GM18511 (cell line): ENCODE results near the gene AP4E1.
"Not testable (repeated sequence)": the region's sequence is repeated elsewhere in the genome, so short reads cannot be mapped to it uniquely, and the experiment has no call there.

ENCODE experiments used
- ATAC-seq: cut with Tn5 transposase; IDR thresholded peaks from one replicate; pipeline ENCODE4 v1.9.1; 2021; ENCODE audit warnings: mild to moderate bottlenecking, moderate library complexity; ENCODE audit not compliant: unreplicated experiment

AP4E1 gene

DNA sequence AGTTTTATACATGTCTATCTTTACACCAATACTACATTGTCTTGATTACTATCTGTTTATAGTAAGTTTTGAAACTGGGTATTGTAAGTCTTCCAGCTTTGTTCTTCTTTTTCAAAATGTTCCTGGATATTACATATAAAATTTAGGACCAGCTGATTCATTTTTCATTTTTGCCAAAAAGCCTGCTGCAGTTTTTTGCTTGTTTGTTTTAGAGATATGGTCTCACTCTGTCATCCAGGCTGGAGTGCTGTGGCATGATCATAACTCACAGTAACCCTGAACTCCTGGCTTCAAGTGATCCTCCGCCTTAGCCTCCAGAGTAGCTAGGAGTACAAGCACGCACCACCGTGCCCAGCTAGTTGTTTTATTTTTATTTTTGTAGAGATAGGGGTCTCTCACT is 20.4 kb upstream of the AP4E1 start:
- no peak for ATAC-seq

DNA sequence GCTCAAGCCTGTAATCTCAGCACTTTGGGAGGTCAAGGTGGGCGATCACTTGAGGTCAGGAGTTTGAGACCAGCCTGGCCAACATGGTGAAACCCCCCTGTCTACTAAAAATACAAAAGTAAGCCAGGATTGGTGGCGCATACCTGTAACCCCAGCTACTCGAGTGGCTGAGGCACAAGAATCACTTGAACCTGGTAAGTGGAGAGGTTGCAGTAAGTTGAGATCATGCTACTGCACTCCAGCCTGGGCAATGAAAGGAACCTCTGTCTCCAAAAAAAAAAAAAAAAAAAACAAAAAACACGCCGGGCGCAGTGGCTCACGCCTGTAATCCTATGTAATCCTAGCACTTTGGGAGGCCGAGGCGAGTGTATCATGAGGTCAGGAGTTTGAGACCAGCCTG is 18.9 kb upstream of the AP4E1 start:
- no peak for ATAC-seq

DNA sequence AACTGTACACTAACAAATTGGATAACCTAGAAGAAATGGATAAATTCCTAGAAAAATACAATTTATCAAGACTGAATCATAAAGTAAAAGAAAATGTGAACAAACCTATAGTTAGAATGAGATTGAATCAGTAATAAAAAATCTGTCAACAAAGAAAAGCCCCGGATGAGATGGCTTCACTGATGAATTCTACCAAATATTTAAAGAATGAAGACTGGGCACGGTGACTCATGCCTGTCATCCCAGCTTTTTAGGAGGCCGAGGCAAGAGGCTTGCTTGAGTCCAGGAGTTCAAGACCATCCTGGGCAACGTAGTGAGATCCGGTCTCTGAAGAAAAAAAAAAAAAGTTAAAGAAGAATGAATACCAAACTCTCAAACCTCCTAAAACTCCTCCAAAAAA is 17.7 kb upstream of the AP4E1 start:
- no peak for ATAC-seq

DNA sequence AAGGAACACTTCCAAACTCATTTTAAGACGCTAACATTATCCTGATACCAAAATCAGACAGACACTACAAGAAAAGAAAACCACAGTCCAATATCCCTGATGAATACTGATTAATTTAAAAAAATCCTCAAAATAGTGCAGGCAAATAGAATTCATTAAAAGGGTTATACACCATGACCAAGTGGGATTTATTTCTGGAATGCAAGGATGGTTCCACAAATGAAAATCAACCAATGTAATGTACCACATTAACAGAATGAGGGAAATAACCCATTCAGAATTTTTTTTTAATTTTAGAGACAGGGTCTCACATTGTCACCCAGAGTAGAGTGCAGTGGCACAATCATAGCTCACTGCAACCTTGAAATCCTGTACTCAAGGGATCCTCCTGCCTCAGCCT is 17.3 kb upstream of the AP4E1 start:
- ATAC-seq = no peak

DNA sequence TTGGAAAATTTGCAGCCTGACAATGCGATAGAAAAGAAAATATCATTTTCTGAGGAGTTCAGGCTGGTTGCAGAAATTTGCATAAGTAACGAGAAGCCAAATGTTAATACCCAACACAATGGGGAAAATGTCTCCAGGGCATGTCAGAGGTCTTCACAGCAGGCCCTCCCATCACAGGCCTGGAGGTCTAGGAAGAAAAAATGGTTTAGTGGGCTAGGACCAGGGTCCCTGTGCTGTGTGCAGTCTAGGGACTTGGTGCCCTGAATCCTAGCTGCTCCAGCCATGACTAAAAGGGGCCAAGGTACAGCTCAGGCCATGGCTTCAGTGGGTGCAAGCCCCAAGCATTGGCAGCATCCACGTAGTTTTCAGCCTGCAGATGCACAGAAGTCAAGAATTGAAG is 14.5 kb upstream of the AP4E1 start:
- ATAC-seq = no peak

DNA sequence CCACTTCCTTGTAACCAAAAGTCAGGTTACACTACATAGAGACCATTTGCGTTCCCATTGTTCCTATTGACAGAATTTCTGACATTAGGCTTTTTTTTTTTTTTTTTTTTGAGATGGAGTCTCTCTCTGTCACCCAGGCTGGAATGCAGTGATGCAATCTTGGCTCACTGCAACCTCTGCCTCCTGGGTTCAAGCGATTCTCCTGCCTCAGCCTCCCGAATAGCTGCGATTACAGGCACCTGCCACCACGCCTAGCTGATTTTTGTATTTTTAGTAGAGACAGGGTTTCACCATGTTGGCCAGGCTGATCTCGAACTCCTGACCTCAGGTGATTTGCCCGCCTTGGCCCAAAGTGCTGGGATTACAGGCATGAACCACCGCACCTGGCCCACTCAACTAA is 7.1 kb upstream of the AP4E1 start:
- ATAC-seq = not testable (repeated sequence)

DNA sequence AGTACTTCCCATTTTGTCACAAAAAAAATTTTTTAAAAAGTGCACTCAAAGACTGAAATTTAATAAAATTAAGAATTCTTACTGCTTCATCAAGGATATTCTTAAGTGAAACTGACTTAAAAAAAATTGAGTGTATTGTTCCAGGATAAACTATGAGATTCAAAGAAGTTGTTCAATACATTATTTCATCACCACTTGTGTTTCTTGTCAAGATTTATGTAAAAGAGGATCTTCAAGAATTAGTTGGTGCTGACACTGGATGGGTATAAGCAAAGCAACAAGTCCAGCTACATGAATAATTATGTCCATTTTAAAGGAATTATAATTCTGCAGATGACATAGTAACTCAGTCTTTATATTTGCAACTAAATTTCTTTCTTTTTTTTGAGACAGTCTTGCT is 4.3 kb upstream of the AP4E1 start:
- ATAC-seq = no peak

DNA sequence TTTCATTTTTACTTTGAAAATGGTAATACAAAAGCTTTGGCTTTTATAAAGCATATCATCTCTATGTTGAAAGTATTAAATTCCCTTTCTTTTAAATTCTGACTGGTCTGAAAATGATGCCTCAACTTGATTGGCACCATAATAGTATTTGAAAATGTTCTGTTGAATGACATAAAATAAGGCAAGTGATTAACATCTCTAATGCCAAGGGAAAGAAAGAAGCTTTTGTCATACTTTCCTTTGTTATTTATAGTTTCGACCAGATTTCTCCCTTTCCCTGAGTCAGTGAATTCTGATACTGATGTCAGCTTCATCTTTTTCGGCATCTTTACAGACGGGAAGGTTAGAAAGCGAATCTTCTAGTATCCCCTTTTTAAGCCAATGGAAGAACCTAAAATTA is 3.4 kb upstream of the AP4E1 start:
- ATAC-seq = no peak

DNA sequence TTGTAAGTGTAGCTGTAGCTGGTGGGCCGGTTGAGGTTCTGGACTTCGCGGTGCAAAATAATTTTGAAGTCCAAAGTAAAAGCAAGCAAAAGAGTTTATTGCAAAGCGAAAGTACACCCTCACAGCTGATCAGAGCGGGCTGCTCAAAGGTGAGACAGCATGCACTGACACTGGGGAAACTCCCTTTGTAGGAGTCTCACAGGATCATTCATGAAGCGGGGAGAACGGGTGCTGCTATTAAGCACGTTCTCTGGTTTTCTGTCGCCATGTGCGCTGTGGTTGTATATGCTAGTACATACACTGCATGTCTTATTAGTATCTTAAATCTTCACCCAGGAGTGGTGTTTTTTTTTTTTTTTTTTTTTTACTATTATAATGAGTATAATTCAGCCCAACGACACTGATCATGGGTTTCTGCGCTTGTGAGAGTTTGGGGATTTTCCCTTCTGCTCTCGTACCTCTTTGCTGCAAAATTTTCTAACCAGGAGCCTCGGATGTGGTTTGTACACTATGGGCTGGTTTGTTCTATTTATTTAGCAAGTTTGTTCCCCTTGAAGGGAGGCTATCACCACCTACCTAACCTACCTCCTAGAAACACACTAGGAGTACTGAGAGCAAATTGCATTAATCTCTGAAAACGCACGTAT is 1.4 kb upstream of the AP4E1 start:
- peak; percentile 73 for ATAC-seq

DNA sequence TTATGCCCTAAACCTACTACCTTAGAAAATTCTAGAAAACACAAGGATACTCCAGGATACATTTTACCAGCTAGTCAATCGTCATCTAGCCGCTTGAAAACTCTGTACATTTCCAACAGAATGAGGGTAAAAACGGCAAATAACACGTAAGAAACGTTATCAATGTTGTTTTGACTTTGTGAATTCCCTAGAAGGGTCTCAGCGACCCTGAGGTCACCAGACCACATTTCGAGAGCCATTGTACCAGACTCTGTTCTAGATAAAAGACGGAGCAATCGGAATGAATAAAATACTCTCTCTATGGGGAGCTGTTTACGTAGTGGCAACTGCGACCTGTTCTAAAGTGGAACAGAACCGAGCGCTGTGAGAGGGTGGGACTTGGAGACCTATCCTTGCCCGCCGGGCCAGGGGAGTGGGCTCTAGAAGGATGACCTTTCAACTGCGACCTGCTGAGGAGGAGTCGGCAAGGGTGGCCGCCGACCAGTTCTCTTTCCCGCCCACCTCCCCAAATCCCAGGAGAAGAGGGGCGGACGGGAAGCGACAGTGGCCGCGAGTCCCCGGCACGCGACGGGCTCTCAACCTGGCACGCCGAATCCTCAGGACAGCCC is 778 bp upstream of the AP4E1 start:
- peak; percentile 36 for ATAC-seq

DNA sequence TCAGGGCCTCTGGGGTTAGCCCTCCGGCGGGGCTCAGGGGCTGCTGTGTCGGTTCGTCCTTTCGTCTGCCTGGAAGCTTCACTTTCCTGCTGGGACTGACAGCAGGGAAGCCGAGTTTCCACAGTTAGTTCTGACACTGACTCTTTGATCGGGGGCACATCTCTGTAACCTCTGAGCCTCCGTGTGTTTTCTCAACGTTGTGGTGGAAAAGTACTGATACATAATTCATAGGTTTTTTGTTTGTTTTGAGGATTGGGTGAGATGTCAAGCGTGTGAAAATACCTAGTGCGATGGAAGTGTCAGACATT is 481 bp downstream of the AP4E1 start:
- no peak for ATAC-seq

DNA sequence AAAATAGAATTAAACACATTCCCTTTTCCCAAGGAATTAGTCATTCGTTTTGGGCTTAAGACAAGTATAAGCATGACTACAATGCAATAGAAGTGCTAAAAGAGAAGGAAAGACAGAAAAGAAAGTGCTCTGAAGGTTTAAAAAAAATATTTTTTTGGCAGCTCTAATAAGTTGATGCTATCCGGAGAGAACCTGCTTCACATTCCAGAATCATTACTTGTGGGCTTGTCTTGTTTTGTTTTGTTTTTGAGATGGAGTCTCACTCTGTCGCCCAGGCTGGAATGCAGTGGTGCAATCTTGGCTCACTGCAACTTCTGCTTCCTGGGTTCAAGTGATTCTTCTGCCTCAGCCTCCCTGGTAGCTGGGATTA is 1.9 kb downstream of the AP4E1 start:
- ATAC-seq = not testable (repeated sequence)

DNA sequence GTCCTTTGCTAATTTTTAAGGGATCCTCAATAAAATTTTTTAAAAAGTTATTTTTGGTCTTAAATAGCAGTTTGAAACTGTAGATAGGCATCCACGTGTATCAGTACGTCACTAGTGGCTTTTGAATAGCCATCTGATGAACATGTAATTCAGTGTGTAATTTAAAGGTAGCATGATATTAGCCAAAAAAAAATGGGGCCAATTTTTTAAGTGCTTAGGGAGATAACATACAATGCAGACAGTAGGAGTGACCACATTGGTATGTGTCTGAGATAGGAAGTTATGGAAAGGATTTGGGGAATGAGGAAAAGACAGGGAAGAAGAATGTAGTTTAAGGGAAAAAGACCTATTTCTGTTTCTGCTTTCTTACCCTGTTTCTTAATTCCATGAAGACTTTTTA is 2.5 kb downstream of the AP4E1 start:
- ATAC-seq = no peak

DNA sequence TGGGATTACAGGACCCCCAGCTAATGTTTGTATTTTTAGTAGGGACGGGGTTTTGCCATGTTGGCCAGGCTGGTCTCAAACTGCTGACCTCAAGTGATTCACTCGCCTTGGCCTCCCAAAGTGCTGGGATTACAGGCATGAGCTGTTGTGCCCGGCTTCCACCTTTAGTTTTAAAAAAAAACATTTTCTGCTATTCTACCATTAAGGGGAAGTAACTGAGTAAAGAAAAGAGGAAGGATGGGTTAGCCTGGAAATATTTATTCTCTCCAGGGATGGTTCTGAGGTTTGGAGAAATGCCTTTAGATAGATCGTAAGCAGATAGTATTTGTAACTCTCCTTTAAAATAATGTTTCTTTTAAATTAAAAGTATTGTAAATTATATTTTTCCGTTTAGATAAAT is 3.1 kb downstream of the AP4E1 start:
- no peak for ATAC-seq

DNA sequence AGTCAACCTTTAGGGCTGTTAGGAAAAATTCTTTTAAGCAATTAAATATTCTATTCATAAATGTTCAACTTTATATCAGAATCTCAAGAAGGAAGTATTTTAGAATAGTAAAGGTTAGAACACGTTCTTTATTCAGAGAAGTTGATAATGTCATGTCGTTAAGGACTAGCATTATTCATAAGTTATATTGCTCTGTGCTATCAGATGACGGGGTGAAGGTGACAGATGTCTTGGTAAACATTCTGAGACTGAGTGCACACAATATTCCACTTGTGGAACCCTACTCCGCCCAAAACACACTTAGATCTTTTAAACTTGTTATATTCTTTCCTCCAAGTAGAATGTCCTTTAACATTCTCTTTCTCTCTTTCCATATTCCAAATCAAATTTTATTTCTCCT is 7.9 kb downstream of the AP4E1 start:
- ATAC-seq = no peak

DNA sequence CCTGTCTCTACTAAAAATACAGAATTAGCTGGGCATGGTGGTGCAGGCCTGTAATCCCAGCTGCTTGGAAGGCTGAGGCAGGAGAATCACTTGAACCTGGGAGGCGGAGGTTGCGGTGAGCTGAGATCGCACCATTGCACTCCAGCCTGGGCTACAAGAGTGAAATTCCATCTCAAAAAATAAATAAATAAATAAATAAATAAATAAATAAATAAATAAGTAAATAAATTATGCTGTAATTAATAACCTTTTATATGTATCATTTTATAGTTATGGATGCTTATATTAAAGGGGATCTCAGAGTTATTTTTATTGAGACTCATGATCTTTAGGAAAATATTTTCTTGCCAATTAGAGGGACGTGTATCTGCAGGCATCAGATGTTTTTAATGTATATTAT is 10.9 kb downstream of the AP4E1 start:
- ATAC-seq = not testable (repeated sequence)

DNA sequence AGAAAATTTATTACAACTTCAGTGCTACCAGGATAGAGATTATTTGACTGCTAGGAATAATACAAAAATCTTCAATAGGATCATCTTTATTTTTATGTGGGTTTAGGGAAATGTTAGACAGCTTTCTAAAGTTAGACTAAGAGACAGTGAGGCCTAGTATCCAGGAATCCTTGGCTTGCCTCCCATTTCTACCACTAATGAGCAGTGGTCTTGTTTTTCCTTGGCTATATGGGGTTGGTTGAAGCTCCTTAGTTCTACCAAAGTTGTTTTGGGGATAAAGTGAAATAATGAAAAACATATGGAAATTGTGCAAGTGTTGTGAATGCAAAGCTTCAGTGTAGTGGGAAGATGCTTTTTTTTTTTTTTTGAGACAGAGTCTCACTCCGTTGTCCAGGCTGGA is 16.8 kb downstream of the AP4E1 start:
- ATAC-seq = no peak

DNA sequence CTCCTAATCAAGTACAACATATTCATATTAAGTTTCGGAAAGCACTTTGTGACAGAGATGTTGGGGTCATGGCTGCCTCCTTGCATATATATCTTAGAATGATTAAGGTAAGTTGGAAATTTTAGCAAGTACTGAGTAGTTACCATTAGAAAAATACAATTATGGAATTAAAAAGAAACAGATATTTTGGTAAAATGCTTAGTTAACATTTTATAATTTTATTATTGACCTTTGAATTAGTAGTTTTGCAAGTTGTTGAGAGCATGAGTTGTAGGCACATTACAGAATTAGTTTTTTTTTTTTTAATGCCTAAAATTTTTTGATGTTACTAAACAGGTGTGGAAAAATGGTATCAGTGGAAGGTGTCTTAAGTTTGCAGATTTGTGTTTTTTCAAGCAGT is 20.6 kb downstream of the AP4E1 start:
- no peak for ATAC-seq

DNA sequence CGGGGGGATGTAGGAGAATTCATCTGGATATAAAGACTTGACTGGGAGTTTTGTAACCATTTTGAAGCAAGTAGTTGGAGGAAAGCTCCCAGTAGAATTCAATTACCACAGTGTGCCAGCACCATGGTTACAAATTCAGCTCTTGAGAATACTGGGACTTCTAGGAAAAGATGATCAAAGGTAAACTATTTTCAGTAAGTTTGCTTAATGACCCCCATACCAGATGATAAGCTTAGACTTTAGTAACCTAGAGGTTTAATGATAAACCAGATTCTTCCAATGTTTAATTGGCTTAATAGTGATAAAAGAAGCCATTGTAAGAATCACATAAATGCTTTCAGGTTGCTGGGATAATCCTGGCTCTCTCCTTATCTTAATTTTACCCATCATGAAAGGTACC is 22.3 kb downstream of the AP4E1 start:
- no peak for ATAC-seq

DNA sequence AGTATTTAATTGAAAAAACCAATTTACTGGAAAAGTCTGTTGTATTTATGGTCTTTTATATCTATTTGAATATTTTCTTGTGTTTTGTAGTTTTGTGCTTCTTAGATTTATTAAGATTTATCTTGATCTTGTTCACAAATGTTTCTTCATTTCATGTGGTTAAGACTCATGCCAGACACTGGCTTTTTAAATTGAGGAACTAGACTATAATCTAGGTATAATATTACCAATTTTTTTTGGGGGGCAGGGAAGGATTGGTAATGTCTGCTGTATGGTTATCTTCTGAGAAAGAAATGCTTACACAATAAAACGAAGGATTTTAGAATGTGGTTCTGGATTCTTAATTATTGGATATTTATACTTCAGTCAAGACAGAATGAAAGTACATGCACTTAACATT is 24.9 kb downstream of the AP4E1 start:
- ATAC-seq = no peak

DNA sequence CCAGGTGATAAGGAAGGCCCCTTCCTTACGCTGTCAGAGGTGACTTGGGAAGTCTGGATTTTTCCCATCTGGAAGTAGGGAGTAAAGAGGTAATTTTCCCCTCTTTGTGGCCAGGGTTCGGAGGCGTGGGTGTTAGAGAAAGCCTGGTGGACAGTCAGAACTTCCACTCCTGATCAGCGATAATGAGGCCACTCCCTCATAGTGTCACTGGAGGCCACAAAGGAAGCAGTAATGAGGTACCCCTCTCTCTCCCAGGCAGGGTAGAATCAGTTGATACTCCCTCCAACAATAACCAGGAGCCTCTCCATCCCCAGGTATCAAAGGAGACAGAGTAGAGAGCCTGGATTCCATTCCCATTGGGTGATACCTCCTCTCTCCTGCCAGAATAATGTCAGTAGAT is 30.0 kb downstream of the AP4E1 start:
- no peak for ATAC-seq

DNA sequence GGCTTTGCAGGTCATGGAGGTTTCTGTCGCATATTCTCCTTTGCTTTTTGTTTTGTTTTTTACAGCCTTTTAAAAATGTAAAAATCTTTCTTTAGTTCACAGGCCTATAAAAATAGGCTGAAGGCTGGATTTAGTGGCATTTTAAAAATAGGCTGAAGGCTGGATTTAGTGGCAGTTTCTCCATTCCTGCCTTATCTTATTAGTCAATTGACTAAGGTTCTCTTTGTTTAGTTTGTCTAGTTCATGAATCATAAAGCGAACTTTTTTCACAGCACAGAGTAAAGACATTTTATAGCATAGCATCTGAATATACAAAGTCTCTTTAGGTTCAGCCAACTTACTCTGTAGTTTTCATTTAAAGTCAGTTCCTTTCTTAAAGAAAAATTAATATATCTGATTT is 31.4 kb downstream of the AP4E1 start:
- ATAC-seq = no peak

DNA sequence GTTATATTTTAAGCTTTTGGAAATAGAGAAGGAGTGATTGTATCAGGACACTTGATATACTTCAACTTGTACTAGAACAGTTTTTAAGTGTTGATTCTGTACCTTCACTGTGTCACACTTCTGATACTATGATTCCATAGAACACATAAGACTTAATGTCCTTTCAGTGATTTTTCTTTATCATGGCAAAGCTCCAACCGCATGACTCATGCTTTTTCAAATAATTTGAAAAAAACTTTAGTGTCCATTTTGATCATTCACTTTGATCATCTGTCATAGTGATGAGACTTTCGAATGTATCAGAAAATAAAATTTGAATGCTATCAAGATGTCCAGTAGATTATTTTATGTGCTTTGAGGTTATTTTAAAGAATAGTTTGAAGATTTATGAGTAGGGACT is 32.0 kb downstream of the AP4E1 start:
- no peak for ATAC-seq
